RWPE1 (cell line): ENCODE measurements around the gene SOCS3.

Source experiments
- CTCF ChIA-PET: fragments of 350-600 bp; sonication (Branson Sonifier 250); formaldehyde crosslinking; extraction: SDS; loops from one replicate; lab custom pipeline; 2021; lab: Yijun Ruan, JAX
- POLR2A ChIA-PET: fragments of 400-600 bp; formaldehyde crosslinking; extraction: SDS; loops from one replicate; lab custom pipeline; 2020; ENCODE audit warnings: antibody characterized with exemption; ENCODE audit not compliant: low non-redundant PET; lab: Yijun Ruan, JAX
- DNase-seq: peaks from one replicate; pipeline ENCODE4 v3.0.0; 2012; ENCODE audit warnings: low spot score
- H3K27ac ChIP-seq: fragments of 450-650 bp; 2 replicates; pipeline ENCODE4 v1.5.1; 2017
- CTCF ChIP-seq: fragments of 450-650 bp; conservative IDR thresholded peaks from 2 replicates; pipeline ENCODE4 v1.5.1; 2017; ENCODE audit warnings: low read depth, mild to moderate bottlenecking

SOCS3 gene

GRCh38 chr17:78403822-78404221, 43.9 kb upstream of the SOCS3 start:
- CTCF ChIA-PET, result no interaction called here
- TF ChIP-seq CTCF, result no peak
- POLR2A ChIA-PET, result no interaction called here
- H3K27ac ChIP-seq, result no peak overlapping the region
- no peak for DNase-seq

DNA sequence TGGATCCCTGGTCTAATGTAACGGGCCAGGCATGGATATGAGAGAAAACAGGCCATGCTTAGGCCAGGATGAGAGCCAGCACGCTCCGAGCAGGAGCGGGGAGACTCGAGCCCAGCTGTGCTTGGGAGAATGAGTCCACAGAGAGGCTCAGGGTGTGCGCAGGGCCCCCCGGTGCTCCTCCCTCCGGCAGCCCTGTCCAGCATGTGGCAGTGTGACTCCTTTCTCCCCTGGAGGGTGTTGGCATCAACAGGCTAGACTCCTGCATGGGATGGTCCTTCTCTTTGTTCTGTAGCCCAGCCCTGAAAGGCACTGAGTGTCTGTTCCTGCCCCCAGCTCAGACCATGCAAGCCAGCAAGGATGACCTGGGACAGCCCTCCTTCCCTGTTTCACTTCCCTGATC, 42.0 kb upstream of the SOCS3 start:
- CTCF ChIA-PET, result interaction anchor here (0.6 to 2.7 kb wide), 5 partner anchors 16 to 42 kb away, joined by 3 to 13 read pairs (median 4); partner anchors contain the start of gene SOCS3
- no peak for DNase-seq
- TF ChIP-seq CTCF, result no peak
- H3K27ac ChIP-seq, result peak overlapping the region; percentile 73
- POLR2A ChIA-PET, result no interaction called here

- H3K27ac ChIP-seq, result peak overlapping the region; percentile 73
- POLR2A ChIA-PET, result no interaction called here
- CTCF ChIA-PET, result interaction anchor here (0.6 to 2.7 kb wide), 6 partner anchors 17 to 943 kb away, joined by 3 to 13 read pairs (median 4); partner anchors contain the start of gene SOCS3
- peak; percentile 79 for DNase-seq
- no peak for TF ChIP-seq CTCF
These were observed 41.4 kb upstream of the SOCS3 start for GRCh38 chr17:78401246-78401645.

- CTCF ChIA-PET, result interaction anchor here (0.6 to 2.7 kb wide), 5 partner anchors 17 to 943 kb away, joined by 3 to 13 read pairs (median 4); partner anchors contain the start of gene SOCS3
These were observed 40.8 kb upstream of the SOCS3 start for GRCh38 chr17:78400581-78401240.

GRCh38 chr17:78399693-78400144, 39.8 kb upstream of the SOCS3 start:
- CTCF ChIA-PET, result interaction anchor here (2.7 kb wide), 1 partner anchor 39 kb away, joined by 13 read pairs; the partner anchor contains the start of gene SOCS3
- TF ChIP-seq CTCF, result no peak
- H3K27ac ChIP-seq, result peak overlapping the region; percentile 73
- DNase-seq, result peak; percentile 75
- POLR2A ChIA-PET, result no interaction called here

More at GRCh38 chr17:78400581-78401240, 40.8 kb upstream of the SOCS3 start:
- no peak for TF ChIP-seq CTCF
- peak overlapping the region; percentile 73 for H3K27ac ChIP-seq
- POLR2A ChIA-PET, result no interaction called here
- DNase-seq, result peak; percentile 59

DNA sequence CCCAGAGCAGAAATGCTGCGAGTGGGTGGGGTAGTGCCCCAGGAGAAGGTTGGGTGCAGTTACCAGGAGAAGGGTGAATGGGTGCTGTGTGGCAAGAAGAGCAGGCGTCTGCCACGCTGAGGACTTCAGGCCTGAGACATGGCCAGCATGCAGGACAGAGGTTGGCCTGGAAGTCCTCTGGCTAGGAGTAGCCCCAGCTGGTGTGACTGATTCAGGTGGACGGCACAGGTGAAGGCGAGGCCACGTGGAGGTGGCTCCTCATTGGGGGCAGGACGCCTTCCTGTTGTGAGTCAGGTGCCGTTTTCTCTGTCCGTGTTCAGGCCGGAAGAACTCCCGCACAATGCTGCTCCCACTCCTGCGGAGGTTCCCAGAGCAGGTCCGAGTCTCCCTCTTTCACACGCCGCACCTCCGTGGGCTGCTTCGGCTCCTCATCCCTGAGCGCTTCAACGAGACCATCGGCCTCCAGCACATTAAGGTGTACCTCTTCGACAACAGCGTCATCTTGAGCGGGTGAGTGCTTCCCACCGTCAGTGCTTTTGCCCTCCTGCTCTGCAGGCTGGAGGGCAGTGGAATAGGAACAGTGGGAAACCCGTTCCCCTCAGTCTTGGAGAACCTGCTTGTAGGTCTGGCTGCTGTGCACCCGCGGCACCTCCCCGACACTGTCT, 39.3 kb upstream of the SOCS3 start:
- peak overlapping the region; percentile 73 for H3K27ac ChIP-seq
- POLR2A ChIA-PET, result no interaction called here
- CTCF ChIA-PET, result interaction anchor here (2.7 kb wide), 1 partner anchor 39 kb away, joined by 13 read pairs; the partner anchor contains the start of gene SOCS3
- no peak for DNase-seq
- no peak for TF ChIP-seq CTCF
